Posterior vena cava (tissue), 2 donors: ENCODE data around the gene SIK2. TPM values are rescaled to one million over a fixed set of nuclear protein-coding genes. Genes with fewer than 3 reads are reported as not detected.
"Not testable (repeated sequence)": the region's sequence is repeated elsewhere in the genome, so short reads cannot be mapped to it uniquely, and the experiment has no call there.

Experiments used
- DNase-seq: peaks from one replicate; pipeline ENCODE4 v3.0.0-alpha.2; 2020; ENCODE audit warnings: low spot score
- intact Hi-C, 2 donors: fragments of 100-400 bp; cut with DNase I; formaldehyde crosslinking; loops; one replicate each; pipeline versions ENCODE4 v1.14.1 to v1.14.2; 2022 to 2023
- total RNA-seq, 2 donors: library from RNA; stranded (reverse); fragmentation: NEBNext Ultra II Directional; extraction: Animal tissue kit (Norgen Biotek cat#: 25700); gene quantifications; one replicate each; pipeline ENCODE4 v1.2.1, GENCODE V29; 2021
- donor health status: DM: yes; HTN: yes; CAD: no.
- donor health status: DM: yes; HTN: yes; CAD: no.

The SIK2 gene
- total RNA-seq, 2 donors from 2014 or later, result 22.7 to 26.1 TPM

DNA sequence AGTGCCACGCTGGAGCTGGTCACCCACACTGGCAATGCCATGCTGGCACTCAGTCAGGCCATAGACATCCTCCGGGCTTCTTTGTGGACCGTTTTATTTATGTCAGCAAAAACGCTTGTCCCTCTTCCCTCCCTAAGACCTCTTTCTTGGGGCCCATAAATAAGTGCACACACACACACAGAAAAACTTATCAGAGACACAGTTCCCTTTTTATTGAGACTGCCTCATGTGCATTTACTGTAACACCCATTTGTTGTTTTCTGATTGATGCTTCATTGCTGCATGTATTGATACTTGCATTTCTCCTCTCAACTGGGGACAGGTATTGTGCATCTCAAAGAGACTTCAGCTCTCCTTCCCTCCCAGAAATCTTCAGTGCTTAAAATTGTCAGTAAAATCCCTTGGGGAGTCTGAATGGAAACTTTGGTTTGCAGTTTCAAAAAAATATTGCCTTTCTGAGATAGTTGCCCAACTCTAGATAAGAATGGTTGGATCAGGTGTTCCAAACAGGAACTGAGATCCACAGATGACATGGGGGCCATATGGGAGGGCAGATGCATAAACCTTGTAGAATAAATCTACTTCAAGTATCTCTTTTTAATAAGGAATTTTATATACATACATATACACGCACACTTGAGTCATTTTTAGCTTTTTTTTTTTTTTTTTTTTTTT is 113.0 kb downstream of the SIK2 start:
- intact Hi-C loops, result no loop called here
- no peak for DNase-seq

DNA sequence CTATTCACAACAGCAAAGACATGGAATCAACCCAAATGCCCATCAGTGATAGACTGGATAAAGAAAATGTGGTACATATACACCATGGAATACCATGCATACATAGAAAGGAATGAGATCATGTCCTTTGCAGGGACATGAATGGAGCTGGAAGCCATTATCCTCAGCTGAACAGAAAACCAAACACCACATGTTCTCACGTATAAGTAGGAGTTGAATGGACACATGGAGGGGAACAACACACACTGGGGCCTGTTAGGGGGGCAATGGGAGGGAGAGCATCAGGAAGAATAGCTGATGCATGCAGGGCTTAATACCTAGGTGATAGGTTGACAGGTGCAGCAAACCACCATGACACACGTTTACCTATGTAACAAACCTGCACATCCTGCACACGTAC is 115.4 kb downstream of the SIK2 start:
- intact Hi-C loops, DNase-seq: not testable (repeated sequence)

DNA sequence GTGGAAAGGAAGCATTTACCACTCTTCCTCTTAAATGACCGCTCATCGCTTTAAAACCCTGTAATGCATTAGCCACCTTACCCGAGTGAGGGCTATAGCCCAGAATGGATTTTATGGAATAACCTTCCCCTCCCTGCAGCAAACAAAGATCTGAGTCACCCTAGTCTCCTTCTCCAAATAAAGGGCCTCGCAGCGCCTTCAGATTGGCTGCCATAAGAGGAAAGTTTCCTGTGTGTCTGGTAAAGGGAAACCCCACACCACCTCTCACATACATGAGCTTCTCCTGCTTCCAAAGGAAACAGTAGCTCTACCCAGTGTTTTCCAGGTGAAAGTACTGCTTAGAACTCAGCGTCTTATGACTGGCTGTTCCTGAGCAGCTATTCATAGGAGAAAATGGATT is 116.2 kb downstream of the SIK2 start:
- intact Hi-C loops, result no loop called here
- no peak for DNase-seq

DNA sequence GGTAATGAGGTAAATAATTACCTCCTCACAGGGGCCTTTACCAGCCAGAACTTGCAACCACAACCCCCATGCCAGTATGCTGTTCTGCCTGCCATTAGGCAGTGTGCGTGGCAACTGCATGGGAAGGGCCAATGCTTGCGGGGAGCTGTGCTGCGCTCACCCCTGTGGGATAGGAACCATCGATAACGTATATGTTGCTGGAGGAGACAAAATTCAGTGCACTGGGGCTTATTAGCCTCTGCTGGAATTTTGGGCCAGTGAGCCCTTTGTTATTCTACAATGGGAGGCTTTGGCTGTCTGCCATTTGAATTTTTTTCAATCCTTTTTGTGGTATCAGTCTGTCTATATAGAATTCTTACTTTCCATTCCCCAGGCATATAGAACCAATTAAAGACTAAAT is 116.6 kb downstream of the SIK2 start:
- intact Hi-C loops, result no loop called here
- DNase-seq, result no peak

DNA sequence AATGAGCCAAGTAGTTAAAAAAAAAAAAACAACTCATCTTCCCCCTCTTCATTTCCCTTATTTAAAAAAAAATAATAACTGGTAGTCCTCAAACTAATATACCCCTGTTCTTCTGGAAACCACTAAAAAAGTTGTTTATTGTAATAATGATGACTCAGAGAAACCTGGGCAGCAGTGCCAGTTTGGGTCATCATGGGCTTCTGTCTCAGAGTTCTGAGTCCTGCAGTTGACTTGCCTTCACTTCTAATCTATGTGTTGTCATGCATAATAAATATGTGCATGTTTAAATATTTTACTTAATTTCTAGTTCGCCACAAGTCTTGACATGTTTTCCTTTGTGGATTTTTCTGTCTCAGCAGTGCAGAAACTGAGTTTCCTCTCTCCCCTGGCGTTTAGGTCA is 117.1 kb downstream of the SIK2 start:
- DNase-seq, result no peak
- intact Hi-C loops, result no loop called here

DNA sequence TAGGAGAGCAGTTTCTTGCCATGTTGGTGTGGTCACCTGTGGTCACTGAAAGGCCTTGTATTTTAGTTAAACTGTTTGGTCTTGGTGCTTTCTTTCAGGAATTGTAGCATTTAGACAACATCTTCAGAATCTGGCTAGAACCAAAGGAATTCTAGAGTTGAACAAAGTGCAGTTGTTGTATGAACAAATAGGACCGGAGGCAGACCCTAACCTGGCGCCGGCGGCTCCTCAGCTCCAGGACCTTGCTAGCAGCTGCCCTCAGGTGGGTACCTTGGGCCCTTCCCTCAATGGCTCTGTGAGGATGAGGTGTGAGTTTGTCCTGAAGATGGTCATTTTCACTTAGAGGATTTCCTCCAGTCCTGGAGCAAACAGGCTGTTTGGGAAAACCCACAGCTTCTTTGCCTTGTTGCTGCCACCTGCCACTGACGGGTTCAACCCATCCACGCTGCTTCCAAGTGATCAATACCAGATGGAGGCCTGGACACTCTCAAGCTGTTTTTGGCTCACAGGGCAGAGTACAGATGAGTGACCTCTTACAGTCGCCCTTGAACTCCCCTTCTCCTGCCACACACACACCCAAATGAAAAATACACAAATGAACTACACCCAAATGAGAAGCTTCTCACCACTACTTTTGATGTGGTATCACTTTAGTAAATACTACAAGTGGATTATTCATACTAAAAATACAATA is 118.7 kb downstream of the SIK2 start:
- DNase-seq, result no peak

DNA sequence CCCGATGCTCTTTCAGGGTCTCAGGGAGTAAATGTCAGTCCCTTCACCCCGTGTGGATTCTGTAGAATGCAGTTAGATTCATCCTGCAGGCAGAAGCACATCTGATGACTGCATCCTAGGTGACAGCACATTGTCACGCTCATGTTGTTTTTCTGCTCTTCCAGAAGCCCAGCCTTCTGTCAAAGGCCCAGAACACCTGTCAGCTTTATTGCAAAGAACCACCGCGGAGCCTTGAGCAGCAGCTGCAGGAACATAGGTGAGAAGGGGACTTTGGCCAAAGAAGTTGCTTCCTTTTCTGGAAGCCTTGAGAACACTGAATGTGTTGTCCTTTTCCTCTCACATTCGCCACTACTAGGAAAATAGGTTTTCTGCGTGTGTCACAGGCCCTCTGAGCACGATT is 120.3 kb downstream of the SIK2 start:
- no peak for DNase-seq
- intact Hi-C loops, result no loop called here

More for the DNA sequence above, 118.7 kb downstream of the SIK2 start:
- intact Hi-C loops, result no loop called here

DNA sequence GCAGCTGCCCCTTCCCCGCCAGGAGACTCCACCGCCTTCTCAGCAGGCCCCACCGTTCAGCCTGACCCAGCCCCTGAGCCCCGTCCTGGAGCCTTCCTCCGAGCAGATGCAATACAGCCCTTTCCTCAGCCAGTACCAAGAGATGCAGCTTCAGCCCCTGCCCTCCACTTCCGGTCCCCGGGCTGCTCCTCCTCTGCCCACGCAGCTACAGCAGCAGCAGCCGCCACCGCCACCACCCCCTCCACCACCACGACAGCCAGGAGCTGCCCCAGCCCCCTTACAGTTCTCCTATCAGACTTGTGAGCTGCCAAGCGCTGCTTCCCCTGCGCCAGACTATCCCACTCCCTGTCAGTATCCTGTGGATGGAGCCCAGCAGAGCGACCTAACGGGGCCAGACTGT is 121.3 kb downstream of the SIK2 start:
- intact Hi-C loops, result no loop called here
- DNase-seq, result no peak

DNA sequence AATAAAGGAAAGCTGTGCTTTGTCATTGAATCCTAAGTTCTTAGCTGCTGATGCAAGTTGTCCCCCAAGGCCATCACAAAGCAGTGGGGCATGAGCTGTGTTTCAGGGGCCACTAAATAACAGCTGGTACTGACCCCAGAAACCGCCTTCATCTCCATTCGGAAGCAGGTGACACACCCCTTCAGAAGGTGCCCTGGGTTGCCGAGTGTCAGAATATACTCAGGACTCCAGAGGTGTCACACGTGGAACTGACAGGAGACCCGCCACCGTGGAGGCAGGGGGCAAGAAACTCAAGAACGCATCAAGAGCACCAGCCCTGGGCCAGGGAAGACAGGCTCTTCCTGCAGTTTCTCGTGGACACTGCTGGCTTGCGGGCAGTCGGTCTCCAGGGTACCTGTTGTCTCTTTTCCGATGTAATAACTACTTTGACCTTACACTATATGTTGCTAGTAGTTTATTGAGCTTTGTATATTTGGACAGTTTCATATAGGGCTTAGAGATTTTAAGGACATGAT is 122.4 kb downstream of the SIK2 start:
- DNase-seq, result no peak
- intact Hi-C loops, result no loop called here

DNA sequence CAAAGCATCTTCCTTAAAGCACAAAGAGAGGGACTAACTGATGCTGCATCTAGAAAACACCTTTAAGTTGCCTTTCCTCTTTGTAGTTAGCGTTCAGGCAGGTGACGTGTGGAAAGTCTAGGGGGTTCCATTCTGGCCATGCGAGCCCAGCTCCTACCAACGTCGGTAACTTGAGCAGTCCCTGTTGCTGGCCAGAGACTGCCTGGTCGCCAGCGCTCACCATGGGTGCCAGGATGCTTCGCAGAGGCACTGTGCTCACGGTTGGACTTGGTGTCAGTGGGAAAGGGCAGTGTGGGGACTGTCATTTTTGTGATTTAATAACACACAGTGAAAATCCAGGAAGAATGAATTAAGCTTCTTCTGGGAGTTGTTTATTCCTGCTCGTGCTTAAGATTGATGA is 123.4 kb downstream of the SIK2 start:
- DNase-seq, result no peak
- intact Hi-C loops, result no loop called here

DNA sequence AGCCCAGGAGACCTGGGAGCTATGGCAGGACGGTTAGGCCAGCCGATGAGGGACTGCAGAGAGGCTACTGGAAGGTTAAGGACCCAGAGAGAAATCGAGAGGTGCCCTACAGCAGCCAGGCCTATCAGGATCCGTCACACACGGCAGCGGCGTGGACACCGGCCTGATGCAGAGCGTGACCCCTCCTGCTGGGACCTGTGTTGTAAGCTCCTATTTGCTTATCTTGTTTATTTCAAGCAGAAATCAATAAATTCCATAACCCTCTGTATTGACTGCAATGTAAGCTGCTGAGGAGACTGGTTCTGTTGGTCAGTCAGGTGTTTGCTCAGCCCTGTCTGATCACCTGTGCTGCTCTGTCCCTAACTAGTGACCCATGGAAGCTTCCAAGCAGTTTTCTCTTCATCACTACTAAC is 124.1 kb downstream of the SIK2 start:
- DNase-seq, result no peak
- intact Hi-C loops, result no loop called here

DNA sequence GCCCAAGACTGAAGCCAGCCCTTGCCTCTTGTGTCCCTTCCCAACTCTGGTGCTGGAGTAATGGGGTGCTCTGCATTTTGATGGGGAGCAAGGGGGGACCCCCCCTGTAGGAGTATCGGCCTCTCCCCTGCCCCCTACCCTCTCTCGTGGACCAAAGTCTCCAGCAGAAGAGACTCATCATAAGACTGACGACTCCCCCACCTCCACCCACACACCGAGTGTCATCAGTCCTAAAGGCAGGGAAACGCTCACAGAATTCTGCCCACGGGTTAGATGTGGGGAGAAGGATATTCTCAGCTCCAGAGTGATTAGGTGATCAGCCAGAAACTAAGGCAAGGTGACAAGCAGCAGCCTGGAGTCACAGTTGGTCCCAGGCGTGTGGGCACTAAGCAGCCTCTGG is 125.2 kb downstream of the SIK2 start:
- DNase-seq, result no peak
- intact Hi-C loops, result no loop called here

DNA sequence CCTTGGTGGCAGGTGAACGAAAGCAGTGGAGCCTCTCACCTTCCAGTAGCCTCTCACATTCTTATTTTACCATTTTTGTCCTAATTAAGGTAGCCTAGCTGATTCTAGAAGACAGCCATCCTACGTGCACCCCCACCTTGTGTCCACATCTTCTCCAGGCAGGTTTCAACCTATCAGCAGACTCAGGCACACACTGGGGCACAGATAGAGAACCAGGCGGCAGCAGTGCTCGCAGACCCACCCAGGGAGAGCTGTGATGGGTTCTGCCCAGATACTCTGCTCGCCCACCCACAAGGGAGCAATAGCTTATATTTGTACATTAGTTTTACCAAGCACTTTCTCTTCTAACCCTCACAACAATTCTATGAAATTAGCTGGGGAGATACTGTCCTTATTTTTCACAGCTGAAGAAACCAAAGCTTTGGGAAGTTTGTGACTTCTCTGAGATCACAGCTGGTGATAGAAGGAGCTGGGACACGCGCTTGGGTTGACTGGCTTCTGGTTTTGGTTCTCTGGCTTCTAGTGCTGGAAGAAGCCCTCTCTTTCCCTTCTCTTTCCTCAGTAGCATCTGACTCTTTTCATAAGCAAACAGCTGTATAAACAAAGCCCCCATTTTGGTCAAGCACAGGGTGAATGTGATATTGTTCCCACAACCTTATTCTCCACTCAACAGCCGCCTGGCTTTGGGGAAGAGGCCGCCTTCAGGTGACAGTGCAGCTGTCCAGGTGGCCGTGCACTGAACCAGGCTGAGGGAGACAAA is 127.0 kb downstream of the SIK2 start:
- DNase-seq, result no peak
- intact Hi-C loops, result no loop called here

DNA sequence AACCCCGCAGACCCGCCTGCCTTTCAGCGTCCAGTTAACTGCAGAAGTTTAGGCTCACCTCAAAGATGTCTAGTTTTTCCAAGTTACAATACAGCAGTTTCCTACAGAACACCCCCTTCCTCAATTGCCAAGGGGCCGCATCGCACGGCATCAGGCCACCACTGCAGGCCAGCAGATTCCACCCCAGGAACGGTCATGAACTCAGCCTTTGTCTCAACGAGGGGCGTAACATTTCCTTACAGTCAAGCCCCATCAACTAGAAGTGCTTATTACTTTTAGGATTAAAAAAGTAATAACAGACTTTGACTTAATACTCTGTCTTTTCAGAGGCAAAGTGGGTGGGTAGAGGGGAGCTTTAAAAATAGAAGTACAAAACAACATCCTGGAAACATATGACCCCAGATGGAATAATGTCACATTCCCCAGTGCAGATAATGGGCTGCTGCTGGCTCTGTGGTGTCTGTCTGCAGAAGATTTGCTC is 127.6 kb downstream of the SIK2 start:
- no peak for DNase-seq
- intact Hi-C loops, result loop anchor here in 1 of 2 donors (5.0 kb wide), 1 partner anchor 37 kb away; the partner anchor contains the start of gene PPP2R1B

DNA sequence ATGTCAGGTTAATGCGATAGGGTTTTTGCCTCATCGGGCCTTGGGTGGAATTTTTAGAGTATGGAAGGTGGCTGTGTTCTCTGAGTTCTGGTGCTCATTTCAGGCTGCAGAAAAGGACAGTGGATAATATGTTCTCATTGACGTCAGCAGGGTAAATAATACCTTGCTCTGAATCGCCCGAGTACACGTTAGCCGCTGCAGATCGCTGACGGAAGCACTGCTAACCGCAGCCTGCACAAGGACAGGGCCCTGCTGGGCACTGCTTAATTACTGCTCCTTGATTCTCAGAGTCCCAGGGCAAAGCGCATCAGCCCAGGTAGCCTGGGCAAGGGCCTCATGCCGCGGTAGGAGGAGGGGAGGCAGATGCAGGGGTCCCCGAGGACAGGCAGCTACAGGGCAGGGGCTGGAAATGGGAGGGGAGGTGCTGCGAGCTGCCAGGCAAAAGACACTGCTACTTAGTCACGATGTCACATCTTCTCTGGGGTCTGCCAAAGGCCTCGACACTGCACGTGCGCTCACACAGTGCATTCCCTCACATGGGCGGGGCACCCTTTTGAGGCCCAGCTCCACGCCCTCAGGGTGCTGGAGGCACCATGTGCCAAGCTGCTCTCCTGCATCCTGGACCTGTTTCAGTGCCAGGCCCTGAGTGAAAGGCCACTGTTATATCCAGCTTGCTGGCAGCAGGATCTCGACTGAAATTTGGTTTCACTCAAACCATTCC is 128.8 kb downstream of the SIK2 start:
- DNase-seq, result peak; percentile 83
- intact Hi-C loops, result loop anchor here in 1 of 2 donors (5.0 kb wide), 1 partner anchor 36 kb away; the partner anchor contains the start of gene PPP2R1B

DNA sequence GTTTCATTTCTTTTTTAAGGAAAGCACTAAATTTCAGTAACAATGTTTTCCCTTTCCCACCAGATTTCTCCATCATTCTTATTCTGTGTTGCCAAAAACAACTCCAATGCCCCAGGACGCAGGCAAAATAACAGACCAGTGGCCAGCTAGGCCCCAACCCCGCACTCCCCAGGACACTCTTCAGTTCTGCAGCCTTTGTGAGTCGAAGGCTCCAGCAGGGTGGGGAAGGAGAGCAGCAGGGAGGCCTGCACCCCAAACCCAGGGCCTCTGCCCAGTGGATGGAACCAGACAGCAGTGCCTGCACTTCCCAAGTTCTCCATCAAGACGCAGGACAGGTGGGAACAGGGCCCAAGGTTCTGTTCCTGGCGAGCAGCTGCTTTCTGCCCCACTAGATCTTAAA is 129.6 kb downstream of the SIK2 start:
- DNase-seq, result no peak
- intact Hi-C loops, result loop anchor here in 1 of 2 donors (5.0 kb wide), 1 partner anchor 35 kb away; the partner anchor contains the start of gene PPP2R1B

DNA sequence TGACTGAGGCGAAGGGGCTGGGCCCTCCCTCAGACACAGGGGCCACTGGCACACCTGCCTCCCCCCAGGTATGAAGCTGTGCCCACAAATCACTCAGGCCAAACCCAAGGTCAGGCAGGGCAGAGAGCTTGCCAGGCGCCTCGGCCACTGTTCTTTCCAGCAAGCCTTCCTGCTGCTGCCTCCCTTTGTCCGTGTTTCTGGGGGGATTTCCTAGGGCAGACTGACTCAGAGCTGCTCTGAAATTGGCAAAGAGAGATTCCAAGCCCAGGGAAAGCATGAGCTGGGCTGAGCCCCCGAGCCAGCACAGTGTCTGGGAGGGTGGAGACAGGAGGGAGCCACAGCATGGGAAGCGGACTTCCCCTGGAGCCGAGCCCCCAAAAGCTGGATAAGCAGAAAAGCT is 130.8 kb downstream of the SIK2 start:
- intact Hi-C loops, result loop anchor here in 1 of 2 donors (5.0 kb wide), 1 partner anchor 34 kb away; the partner anchor contains the start of gene PPP2R1B
- DNase-seq, result peak; percentile 93

DNA sequence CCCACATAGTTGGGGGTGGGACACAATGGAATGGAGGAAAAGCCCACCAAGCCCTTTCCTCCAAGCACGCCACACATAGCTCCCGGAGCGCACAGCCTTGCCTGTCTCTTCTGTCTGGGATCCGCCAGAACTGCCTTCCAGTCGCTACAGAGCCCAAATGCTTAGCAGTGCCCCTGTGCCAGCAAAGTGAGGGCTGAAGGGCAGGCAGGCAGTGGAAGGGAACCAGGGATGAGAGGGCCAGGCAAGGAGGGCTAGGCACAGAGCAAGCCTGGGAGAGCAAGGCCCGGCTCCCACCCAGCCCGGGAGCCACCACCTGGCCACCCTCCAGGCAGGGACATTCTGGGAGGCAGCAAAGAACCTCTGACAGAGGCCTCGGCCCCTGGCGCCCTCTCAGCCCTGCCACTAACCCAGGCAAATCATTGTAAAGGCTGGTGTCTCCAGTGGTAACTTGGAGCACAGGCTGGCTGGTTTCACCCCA is 131.4 kb downstream of the SIK2 start:
- intact Hi-C loops, result loop anchor here in 1 of 2 donors (5.0 kb wide), 1 partner anchor 34 kb away; the partner anchor contains the start of gene PPP2R1B

More for the DNA sequence above, 131.4 kb downstream of the SIK2 start:
- DNase-seq, result no peak
